Stomach (tissue), 4 donors: ENCODE results near the gene OR51M1.

ENCODE experiments used
- CTCF ChIP-seq, 7 experiments: fragments of 450-650 bp in 4 of 7; fragments of 200-600 bp in 3 of 7; sonication (generic) in 3 of 7; IDR thresholded peaks; one replicate each; pipeline ENCODE4 v1.5.1; 2016 to 2019; ENCODE audit warnings: antibody characterized with exemption in 7 of 7, control low read depth in 2 of 7, mild to moderate bottlenecking in 1 of 7
- POLR2A ChIP-seq, 4 donors: fragments of 450-650 bp; IDR thresholded peaks; one replicate each; pipeline ENCODE4 v1.6.1; 2016; ENCODE audit warnings: antibody characterized with exemption in 4 of 4, control low read depth in 2 of 4, mild to moderate bottlenecking in 1 of 4, moderate library complexity in 1 of 4

- no peak for TF ChIP-seq CTCF (IDR thresholded peaks at IDR 0.05)
- TF ChIP-seq POLR2A (IDR thresholded peaks at IDR 0.05) = no peak
Observed at GRCh38 chr11:5348551-5349194, 34.9 kb upstream of the OR51M1 start.
